DMS153 (cell line): ENCODE measurements around the gene FCAMR.

ENCODE experiments used
- DNase-seq: peaks from one replicate; lab custom pipeline; 2025; lab: John Stamatoyannopoulos, UW

The FCAMR gene

DNA sequence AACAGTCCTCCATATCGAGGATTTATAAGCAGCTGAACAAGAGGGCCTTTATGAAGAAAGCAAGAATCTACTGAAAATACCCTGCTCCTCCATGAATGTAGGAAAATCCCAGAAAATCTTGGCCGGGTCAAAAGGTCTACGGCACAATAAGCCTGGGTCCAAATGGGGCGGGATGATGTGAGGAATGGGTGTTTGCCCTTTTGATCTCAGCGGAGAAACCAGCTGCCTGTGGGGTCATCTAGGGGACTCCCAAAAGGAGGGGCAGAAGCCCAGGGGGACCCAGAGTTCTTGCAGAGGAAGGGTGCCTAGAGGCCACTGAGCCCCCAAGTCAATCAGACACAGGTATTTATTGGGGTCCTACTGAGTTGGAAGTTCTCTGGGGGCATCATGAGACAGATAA, 12.6 kb downstream of the FCAMR start:
- DNase-seq, result no peak

DNA sequence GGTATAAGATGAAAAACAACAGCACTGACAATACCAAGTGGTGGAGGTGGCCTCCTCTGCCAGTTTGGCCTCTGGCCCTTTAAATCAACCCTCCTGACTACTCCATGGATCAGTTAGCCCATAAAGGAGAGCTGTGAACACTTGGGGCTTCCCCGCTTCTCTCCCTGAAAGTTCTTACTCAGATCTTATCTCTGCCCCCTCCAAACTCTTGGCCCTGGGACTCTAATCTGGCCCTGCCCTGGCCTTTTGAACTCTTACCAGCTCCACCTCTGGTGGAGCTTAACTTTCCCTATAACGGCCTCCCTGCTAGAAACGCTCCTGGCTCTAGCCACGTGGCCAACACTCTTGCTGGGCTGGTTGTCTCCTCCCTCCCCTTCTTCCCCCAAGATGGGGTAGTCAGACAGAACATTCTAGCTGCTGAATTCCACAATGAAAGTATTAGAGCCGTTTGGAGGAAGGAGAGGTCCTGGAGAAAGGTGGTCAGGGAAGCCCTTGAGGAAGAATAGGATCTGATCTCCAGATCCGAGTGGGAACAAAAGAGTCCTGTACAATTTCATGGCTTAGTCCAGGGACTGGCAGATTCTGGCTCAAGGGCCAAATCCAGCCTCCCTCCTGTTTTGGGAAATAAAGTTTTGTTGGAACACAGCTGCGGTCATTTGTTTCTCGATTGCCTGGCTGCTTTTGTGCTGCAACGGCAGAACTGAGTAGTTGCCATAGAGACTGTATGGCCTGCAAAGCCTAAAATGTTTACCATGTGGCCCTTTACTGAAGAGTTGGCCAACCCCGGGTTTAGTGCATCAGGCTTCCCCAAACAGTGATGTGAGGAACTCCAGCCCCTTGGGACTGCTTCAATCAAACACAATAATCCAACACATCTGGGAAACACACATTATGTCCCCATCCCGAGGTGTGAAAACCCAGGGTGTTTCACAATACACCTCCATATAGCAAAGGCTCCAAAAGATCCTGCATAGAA, 14.5 kb downstream of the FCAMR start:
- DNase-seq, result peak; percentile 37

DNA sequence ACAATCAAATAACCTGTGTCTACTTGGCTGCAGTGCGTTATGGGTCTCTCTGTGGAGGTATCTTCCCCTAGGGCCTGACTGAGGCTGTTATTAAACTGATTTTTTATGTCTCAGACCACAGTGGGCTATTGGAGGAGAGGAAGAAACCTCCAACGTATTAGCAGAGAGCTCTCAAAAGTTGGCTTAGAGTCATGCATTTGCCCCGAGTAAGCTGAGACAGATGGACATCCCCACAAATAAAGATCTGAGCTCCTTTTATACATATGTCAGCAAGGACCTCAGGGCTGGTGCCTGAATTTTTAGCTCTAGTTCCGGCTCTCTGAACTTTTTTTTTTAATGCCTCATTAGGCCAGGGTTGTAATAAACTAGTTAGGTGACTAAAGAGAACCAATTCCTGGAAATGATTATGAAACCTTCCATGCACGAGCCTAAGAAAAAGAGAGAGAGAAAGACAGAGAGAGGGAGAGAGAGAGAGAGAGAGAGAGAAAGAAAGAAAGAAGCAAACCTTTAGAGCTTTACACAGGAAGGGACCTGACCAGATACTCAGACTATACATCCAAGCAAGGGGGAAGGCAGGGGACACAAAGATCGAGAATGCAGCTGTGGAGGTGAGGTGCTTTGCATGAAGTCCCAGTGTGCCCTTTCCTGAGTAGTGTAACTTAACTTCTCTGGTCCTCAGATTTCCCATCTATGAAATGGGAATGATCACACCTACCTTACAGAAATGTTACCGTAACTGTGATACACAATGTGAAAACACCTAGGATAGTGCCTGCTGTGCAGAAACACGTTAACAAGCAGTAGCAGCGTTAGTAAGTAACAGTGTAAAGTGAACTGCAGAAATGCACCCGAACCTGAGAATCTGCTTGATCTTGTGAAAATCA, 15.6 kb downstream of the FCAMR start:
- DNase-seq, result no peak

DNA sequence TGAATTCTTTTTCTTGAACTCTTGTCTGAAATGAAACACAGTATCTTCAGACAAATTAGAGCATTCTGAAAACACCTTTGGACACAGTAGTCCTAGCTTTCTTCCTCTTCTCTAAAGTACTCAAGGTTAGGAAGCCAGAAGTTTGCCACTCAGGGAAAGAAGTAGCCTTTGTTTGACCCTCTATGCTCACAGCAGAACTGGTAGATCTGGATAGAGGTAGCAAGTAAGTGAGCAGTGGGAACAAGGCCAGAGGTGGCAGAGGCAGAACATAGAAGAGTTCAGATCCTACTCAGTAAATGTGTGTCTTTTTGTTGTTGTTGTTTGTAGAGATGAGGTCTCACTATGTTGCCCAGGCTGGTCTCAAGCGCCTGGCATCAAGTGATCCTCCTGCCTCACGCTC, 16.6 kb downstream of the FCAMR start:
- DNase-seq, result no peak

DNA sequence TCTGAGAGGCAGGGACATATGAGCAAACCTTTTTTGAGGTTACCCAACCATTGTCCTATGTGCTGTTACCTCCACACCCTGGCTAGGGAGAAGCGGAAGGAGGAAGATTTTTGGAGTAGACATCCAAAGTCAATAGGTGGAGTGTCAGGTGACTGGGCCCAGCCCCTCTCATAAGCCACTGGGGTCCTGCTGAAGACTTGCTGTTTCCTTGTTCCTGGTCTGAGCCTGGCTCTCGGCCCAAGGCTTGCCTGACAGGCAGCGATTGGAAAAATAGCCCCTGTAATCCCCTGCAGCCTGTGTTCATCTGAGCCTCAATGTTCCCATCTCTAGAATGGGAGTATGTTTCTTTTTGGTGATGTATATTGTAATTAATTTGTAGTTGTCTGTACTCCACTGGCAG, 17.1 kb downstream of the FCAMR start:
- no peak for DNase-seq

DNA sequence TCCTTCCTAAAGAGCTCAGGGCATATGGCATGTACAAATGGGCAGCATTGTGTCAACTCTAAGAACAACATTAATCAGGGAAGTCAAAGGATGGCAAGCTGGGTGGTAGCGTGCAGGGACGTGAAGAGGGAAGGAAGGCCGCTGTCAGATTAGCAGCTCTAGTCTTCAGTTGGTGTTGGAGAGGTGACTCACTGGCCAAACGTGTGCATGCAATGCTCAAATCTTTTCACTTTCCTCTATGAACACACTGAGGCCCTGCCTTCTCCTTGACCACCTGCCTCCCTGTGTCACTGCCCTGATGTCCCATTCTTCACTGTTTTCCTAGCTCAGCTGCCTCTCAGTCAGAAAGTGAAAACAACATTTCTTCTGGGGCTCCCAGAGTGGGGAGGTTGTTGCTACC, 18.1 kb downstream of the FCAMR start:
- DNase-seq, result no peak

DNA sequence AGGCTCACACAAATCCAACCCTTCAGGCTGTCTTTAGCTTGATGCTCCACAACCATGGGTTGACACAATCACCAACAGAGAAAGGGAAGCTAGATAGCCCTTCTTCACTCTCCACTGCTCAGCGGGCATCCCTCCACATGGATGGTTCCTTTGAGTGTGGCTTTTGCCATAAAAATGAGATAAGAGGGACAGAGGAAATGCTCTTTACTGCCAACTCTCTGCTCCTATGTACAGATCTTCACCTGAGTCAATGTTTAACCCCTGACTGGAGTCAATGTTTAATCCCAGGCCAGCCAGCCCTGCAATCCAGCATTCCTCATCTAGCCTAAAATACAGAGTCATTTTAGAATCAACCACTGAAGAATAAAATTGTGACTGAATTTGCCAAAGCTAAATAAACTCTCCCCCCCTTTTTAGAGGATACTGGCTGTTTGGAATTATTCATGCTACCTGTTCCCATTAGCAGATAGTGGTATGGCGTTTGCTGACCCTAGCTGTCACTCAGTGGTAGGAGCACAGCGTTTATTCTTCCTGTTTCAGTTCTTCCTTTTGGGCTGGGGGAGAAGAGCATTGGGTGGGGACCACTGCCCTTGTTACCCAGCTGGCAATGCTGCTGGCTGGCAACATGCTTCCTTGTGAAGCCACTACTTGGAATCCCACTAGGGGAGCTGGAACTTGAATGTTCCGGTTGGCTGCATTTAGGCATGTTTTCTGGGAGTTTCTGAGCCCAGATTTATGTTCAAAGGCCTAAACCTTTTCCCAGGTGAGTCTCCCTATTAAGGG, 18.8 kb downstream of the FCAMR start:
- no peak for DNase-seq

DNA sequence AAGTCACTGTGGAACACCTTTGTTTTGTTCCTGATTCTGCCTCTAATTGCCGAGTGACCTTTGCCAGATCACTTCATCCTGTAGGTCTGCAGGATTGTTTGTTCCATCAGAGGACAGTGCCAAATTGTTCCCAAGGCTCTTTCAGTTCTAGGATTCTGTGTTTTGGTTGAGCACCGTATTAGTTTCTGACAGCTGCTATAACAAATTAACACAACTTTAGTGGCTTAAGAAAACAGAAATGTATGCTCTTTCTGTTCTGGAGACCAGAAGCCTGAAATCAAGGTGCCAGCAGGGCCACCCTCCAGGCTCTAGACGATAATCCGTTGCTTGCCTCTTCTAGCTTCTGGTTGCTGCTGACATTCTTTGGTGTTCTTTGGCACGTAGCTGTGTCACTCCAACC, 20.6 kb downstream of the FCAMR start:
- DNase-seq, result no peak

DNA sequence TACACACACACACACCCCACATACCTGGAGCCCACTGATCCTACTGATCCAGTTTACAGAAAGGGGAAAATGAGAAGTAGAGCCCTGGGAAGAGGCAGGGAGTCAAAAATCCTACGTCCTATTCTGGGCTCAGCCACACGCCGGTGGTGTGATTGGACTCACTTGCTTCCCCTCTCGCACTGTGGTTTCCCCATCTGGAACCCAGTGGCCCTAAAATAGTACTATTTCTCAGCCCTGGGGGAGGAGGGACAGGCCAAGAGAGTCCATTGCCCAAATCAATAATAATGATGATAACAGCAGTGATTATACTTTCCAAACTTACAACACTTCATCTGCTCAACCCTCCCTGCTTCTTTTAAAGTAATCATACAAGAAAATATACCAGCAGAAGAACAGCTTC, 21.1 kb downstream of the FCAMR start:
- DNase-seq, result no peak

DNA sequence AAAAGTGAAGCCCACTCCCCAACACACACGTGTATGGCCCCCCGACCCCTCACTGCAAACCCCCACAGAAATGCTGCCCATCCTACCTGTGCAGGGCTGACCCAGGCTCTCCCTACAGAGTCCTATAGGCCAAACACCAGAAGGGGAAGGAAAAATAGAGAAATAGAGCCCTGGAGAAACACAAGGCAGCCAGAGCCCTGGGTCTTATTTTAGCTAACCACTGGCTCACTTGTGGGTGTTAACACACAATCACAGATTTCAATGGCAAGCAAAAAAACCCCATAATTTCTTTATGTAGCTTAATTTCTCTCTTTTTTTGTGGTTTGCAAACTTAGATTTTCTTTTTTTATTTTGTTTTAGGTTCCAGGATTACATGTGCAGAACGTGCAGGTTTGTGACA, 23.0 kb downstream of the FCAMR start:
- no peak for DNase-seq

DNA sequence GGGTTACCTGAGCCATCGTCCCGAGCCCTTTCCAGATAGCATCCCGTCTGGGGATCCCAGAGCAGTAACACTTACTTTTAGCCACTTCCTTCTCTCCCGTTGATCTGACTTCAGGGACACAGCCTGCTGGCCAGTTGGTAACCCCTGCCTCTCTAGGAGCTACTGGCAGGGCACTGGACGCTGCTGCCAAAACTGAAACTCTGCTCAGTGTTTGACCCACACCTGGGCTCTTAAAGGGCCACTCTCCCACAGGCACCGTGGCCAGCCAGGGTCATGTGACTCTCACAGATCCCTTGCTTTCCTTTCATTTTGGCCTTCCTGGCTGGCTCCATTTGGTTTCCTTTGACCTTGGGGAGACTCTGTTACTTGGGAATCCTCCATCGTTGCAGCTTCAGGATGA, 24.0 kb downstream of the FCAMR start, which contains the start of gene PIGR:
Gene PIGR, minus strand, starts transcription at position 206 of the 400 bp plus-strand sequence. CDS start 5,935 bp downstream, outside the sequence.
- DNase-seq, result no peak

DNA sequence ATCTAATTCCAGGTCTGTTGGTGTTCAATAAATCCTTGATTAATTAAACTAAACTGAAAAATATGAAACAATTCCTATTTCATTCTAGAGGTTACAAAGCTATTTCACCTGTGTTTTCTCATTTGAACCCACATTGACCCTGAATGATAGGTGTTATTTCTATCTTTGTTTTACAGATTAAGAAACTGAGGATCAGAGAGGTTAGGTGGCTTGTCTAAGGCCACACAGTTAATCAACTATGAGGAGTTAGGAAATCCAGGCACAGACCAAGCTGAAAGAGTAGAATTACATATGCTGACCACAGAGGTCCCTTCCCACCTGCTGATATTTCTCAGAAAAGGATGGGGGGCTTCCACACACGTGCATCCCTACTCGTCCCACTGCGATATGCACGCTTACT, 24.5 kb downstream of the FCAMR start:
- DNase-seq, result no peak

DNA sequence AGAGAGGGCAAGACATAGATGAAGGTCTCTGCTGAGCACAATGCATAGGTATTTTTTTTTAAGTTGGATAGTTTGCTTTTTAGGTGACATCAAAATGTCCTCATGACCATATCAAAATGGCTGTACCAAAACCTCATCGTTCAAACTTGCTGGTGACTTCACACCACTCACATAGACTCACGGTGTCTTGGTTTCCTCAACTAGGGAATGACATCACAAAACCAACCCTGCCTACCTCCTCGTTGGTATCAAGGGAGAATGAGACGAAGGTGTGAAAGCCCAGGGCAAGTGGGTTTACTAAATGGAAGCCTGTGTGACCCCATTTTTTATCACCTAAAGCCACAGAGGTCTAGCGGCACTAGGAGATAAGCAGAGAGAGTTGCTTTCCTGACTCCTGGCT, 25.6 kb downstream of the FCAMR start:
- no peak for DNase-seq

DNA sequence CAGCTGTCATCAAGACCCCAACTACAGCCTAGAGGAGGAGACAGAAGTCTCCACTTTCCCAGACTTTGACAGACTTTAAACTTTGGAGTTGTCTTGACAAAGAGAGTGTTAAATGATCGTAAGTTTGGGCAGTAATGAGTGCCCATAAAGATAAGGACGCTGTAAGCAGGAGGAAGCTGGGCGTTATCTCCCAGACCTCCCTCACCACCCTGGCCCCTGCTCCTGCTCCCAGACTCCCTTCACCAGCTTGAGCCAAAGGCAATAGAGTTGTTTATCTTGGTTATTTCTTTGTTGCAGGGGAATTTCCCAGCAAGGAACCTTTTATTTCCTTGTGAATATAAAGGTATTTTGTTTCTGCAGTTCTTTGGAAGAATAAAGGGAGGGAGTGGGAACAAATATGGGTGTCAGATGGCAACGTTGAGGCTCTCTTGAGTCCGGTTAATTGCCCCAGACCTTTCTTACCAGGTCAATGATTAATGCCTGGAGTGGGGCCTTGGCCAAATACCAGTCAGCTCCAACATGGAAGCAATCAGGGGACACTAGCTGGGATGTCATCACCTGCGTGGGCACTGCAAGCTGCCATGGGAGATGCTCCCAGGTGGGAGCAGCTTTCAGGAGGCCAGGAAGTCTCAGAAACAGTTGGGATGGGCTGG, 28.4 kb downstream of the FCAMR start:
- DNase-seq, result no peak

DNA sequence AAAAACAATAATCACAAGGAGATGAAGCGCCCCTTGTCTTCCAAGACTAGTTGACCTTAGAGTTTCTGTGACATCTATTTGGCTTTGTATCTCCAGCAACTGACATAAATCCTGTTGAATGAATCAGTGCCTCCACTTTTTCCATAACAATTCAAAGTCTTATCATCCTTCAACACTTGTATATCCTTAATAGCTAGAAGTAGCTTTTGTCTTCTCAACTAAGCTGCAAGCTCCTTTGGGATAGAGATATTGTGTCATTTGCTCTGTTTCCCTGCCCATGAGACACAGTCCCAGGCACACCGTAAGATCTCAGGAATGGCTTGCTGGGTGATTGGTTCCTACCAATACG, 29.7 kb downstream of the FCAMR start:
- DNase-seq, result no peak

DNA sequence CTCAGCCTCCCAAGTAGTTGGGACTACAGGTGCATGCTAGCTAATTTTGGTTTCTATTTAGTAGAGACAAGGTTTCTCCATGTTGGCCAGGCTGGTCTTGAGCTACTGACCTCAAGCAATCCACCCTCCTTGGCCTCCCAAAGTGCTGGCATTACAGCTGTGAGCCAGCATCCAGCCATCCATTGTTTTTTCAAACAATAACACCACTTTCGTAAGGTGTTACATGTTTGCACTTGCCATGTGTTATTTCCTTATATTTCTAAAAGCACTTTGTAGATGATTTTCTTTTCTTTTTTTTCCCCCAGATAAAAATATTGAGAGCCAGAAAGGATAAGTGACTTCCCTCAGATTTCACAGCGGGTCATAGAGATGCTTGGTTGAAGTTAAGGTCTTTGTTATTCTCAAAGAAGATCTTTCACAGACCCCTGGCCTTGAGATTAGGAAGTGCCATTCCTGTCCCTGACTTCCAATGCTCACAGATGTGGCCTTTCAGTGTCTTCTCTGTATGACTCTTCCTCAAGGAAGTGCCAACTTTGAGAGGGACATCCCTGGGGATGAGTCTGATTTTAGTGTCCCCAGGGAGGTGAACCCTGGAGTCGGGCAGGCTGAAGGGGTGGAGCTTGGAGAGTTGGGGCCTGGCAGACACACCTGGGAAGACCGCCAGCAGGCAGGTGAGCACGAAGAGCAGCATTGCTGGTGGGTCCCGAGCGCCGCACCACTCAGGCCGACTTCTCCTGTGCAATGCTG, 30.2 kb downstream of the FCAMR start:
- DNase-seq, result no peak

DNA sequence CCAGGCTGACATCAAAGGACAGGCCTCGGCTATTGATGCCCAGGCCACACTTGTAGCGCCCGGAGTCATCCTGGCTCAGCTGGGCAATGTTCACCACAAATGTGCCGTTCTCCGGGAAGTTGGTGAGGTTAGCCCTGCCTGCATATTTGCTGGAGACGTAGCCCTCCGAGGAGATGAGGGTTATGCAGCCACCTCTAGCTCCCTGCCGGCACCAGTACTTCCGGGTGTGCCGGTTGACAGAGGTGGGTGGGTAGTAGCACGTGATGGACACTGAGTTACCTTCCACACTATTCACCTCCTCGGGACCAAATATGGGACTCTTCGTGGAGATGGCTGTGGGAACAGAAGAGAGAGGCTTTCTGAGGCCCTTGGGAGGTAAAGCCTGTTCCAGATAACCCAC, 31.1 kb downstream of the FCAMR start:
- DNase-seq, result no peak

DNA sequence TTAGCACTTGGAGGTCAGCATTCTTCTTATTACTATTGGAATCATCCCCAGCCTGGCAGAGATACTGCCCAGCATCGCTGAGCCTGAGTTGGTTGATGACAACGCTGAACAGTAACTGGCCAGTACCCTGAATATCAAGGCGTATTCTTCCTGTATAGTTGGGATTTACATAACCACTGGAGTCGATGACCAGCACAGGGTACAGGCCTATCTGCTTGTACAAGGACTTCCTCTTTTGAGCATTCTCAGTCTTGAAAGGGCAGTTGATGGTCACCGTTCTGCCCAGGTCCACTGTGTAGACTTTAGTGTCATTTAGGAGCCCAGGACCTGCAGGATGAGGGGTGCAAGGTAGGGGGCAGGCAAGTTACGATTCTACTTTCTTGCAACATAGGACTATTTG, 32.8 kb downstream of the FCAMR start:
- no peak for DNase-seq

DNA sequence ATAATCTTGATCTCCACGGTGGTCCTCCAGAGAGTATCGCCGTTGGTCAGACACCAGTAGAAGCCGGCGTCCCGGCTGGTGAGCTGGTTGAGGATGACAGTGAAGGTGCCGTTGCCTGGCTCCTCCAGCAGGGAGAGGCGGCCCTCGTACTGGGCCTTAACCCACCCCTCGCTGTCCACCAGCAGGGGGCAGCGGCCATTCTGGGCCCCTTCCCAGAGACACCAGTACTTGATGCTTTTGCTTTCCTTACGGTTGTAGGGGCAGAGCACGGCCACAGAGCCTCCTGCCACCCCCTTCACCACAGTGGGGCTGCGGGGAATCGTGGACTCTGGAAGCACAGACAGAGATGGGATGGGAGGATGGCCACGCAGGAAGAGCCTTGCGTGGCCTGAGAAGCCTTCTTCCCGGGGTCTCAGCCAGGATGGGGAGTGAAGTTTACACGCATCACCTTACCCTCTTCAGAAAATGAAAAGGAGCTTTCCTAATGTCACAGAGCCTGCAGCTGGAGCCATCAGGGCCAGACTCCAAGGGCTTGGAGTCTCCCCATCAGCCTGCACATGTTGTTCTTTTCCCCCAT, 34.7 kb downstream of the FCAMR start:
- peak; percentile 5 for DNase-seq

DNA sequence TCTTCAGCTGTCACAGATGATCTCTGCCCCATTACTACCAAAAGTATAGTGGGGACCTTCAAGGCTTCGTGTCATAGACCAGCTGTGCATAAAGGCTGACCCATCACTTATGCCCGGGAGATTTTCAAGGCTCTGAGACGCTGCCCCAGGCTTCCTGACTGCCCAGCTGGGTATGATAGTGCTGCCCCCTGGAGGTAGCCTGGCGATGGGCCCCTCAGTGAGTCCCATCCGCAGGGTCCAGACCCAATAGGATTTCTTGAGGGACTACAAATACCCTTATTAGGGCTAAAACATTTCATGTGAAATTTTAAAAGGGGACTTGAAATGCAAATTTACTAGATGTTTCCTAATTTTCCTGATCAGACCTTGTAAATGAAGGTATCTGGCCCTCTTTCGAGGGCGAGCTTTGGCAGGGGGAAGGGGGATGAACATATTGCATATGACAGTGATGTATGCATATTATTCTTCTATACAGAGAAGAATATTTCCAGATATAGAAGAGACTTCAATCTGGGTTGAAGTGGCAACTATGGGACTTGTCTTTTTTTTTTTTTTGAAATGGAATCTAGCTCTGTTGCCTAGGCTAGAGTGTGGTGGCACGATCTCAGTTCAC, 36.8 kb downstream of the FCAMR start:
- DNase-seq, result no peak
